Activated naive CD4-positive, alpha-beta T cell treated with anti-CD3 and anti-CD28 coated beads, Interleukin-2, amount 50 U/mL, for 24 hours (primary cell): ENCODE measurements around the gene MAP2K5.

ENCODE experiments used
- H3K27ac Mint-ChIP-seq: one replicate; pipeline ENCODE4 v1.8.0; 2021; ENCODE audit warnings: mild to moderate bottlenecking, mixed read lengths
- H3K27me3 Mint-ChIP-seq: one replicate; pipeline ENCODE4 v1.8.0; 2021; ENCODE audit warnings: mixed read lengths
- H3K36me3 Mint-ChIP-seq: one replicate; pipeline ENCODE4 v1.8.0; 2021; ENCODE audit warnings: mixed read lengths
- H3K4me1 Mint-ChIP-seq: one replicate; pipeline ENCODE4 v1.8.0; 2021; ENCODE audit warnings: mixed read lengths
- H3K4me3 Mint-ChIP-seq: one replicate; pipeline ENCODE4 v1.8.0; 2021; ENCODE audit warnings: mild to moderate bottlenecking, mixed read lengths
- H3K9me3 Mint-ChIP-seq: one replicate; pipeline ENCODE4 v1.8.0; 2021; ENCODE audit warnings: mixed read lengths

The MAP2K5 gene

GRCh38 chr15:67805666-67806516 is 263.4 kb downstream of the MAP2K5 start:
- H3K4me1 Mint-ChIP-seq, result no peaks in the 10 kb centered on the region
- H3K36me3 Mint-ChIP-seq, result peaks cover 3% of the 10 kb centered on the region
- H3K27ac Mint-ChIP-seq, result no peak overlapping the region
- H3K9me3 Mint-ChIP-seq, result no peaks in the 10 kb centered on the region
- no peaks in the 10 kb centered on the region for H3K27me3 Mint-ChIP-seq
- no peak overlapping the region for H3K4me3 Mint-ChIP-seq

GRCh38 chr15:67806536-67806935 is 264.0 kb downstream of the MAP2K5 start:
- Mint-ChIP-seq H3K9me3 (no peaks in the 10 kb centered on the region), H3K4me3 (no peak overlapping the region), H3K27ac (no peak overlapping the region), H3K27me3 (no peaks in the 10 kb centered on the region), H3K36me3 (peaks cover 3% of the 10 kb centered on the region), H3K4me1 (no peaks in the 10 kb centered on the region)

- H3K27ac Mint-ChIP-seq, result no peak overlapping the region
- H3K36me3 Mint-ChIP-seq, result peaks cover 3% of the 10 kb centered on the region
- H3K27me3 Mint-ChIP-seq, result no peaks in the 10 kb centered on the region
- no peaks in the 10 kb centered on the region for H3K9me3 Mint-ChIP-seq
- no peak overlapping the region for H3K4me3 Mint-ChIP-seq
- H3K4me1 Mint-ChIP-seq, result no peaks in the 10 kb centered on the region
Observed at GRCh38 chr15:67807141-67807540, 264.6 kb downstream of the MAP2K5 start.

GRCh38 chr15:67807836-67808235 is 265.3 kb downstream of the MAP2K5 start:
- Mint-ChIP-seq H3K27ac (no peak overlapping the region), H3K9me3 (no peaks in the 10 kb centered on the region), H3K27me3 (no peaks in the 10 kb centered on the region), H3K4me3 (no peak overlapping the region), H3K36me3 (peaks cover 3% of the 10 kb centered on the region), H3K4me1 (no peaks in the 10 kb centered on the region)

- Mint-ChIP-seq H3K36me3 (peaks cover 3% of the 10 kb centered on the region), H3K27ac (no peak overlapping the region), H3K4me3 (no peak overlapping the region), H3K9me3 (no peaks in the 10 kb centered on the region), H3K27me3 (no peaks in the 10 kb centered on the region), H3K4me1 (no peaks in the 10 kb centered on the region)
Observed at GRCh38 chr15:67808821-67809220, 266.3 kb downstream of the MAP2K5 start.

GRCh38 chr15:67809441-67809840 is 266.9 kb downstream of the MAP2K5 start:
- peaks cover 3% of the 10 kb centered on the region for H3K36me3 Mint-ChIP-seq
- H3K27me3 Mint-ChIP-seq, result no peaks in the 10 kb centered on the region
- no peaks in the 10 kb centered on the region for H3K9me3 Mint-ChIP-seq
- H3K27ac Mint-ChIP-seq, result no peak overlapping the region
- H3K4me3 Mint-ChIP-seq, result no peak overlapping the region
- no peaks in the 10 kb centered on the region for H3K4me1 Mint-ChIP-seq

- Mint-ChIP-seq H3K27ac (no peak overlapping the region), H3K4me1 (no peaks in the 10 kb centered on the region), H3K27me3 (no peaks in the 10 kb centered on the region)
Observed at GRCh38 chr15:67809866-67810265, 267.4 kb downstream of the MAP2K5 start.

GRCh38 chr15:67812241-67812644 is 269.7 kb downstream of the MAP2K5 start:
- H3K27ac Mint-ChIP-seq, result no peak overlapping the region
- no peaks in the 10 kb centered on the region for H3K4me1 Mint-ChIP-seq
- H3K27me3 Mint-ChIP-seq, result peaks cover 8% of the 10 kb centered on the region
- peaks cover 8% of the 10 kb centered on the region for H3K36me3 Mint-ChIP-seq
- no peaks in the 10 kb centered on the region for H3K9me3 Mint-ChIP-seq
- no peak overlapping the region for H3K4me3 Mint-ChIP-seq

More at GRCh38 chr15:67809866-67810265, 267.4 kb downstream of the MAP2K5 start:
- Mint-ChIP-seq H3K36me3 (peaks cover 3% of the 10 kb centered on the region), H3K4me3 (no peak overlapping the region), H3K9me3 (no peaks in the 10 kb centered on the region)

- no peak overlapping the region for H3K27ac Mint-ChIP-seq
- peaks cover 11% of the 10 kb centered on the region for H3K27me3 Mint-ChIP-seq
- no peak overlapping the region for H3K4me3 Mint-ChIP-seq
- H3K4me1 Mint-ChIP-seq, result no peaks in the 10 kb centered on the region
- H3K36me3 Mint-ChIP-seq, result peaks cover 8% of the 10 kb centered on the region
- H3K9me3 Mint-ChIP-seq, result no peaks in the 10 kb centered on the region
Observed at GRCh38 chr15:67813104-67813634, 270.7 kb downstream of the MAP2K5 start.

GRCh38 chr15:67815036-67815592 is 272.6 kb downstream of the MAP2K5 start:
- peaks cover 21% of the 10 kb centered on the region for H3K27me3 Mint-ChIP-seq

GRCh38 chr15:67816668-67817067 is 274.2 kb downstream of the MAP2K5 start:
- Mint-ChIP-seq H3K4me3 (no peak overlapping the region), H3K36me3 (peaks cover 5% of the 10 kb centered on the region), H3K4me1 (peaks cover 4% of the 10 kb centered on the region), H3K27ac (no peak overlapping the region), H3K27me3 (peaks cover 34% of the 10 kb centered on the region), H3K9me3 (no peaks in the 10 kb centered on the region)

More at GRCh38 chr15:67815036-67815592, 272.6 kb downstream of the MAP2K5 start:
- Mint-ChIP-seq H3K4me3 (no peak overlapping the region), H3K4me1 (no peaks in the 10 kb centered on the region), H3K9me3 (no peaks in the 10 kb centered on the region), H3K27ac (no peak overlapping the region), H3K36me3 (peaks cover 5% of the 10 kb centered on the region)

- Mint-ChIP-seq H3K4me1 (peaks cover 17% of the 10 kb centered on the region), H3K9me3 (no peaks in the 10 kb centered on the region), H3K27me3 (peaks cover 44% of the 10 kb centered on the region), H3K36me3 (peaks cover 6% of the 10 kb centered on the region), H3K4me3 (no peak overlapping the region), H3K27ac (no peak overlapping the region)
Observed at GRCh38 chr15:67818464-67818863, 276.0 kb downstream of the MAP2K5 start.

GRCh38 chr15:67819636-67820035 is 277.1 kb downstream of the MAP2K5 start:
- peaks cover 6% of the 10 kb centered on the region for H3K36me3 Mint-ChIP-seq
- H3K27me3 Mint-ChIP-seq, result peaks cover 54% of the 10 kb centered on the region
- no peaks in the 10 kb centered on the region for H3K9me3 Mint-ChIP-seq
- H3K4me3 Mint-ChIP-seq, result no peak overlapping the region
- H3K4me1 Mint-ChIP-seq, result peaks cover 26% of the 10 kb centered on the region
- no peak overlapping the region for H3K27ac Mint-ChIP-seq

GRCh38 chr15:67820122-67820991 is 277.9 kb downstream of the MAP2K5 start:
- H3K9me3 Mint-ChIP-seq, result no peaks in the 10 kb centered on the region
- no peak overlapping the region for H3K4me3 Mint-ChIP-seq

GRCh38 chr15:67820992-67821783 is 278.7 kb downstream of the MAP2K5 start:
- H3K27ac Mint-ChIP-seq, result no peak overlapping the region
- peaks cover 66% of the 10 kb centered on the region for H3K27me3 Mint-ChIP-seq
- peaks cover 34% of the 10 kb centered on the region for H3K4me1 Mint-ChIP-seq
- H3K9me3 Mint-ChIP-seq, result no peaks in the 10 kb centered on the region
- peaks cover 3% of the 10 kb centered on the region for H3K36me3 Mint-ChIP-seq
- peak overlapping the region; percentile 51 for H3K4me3 Mint-ChIP-seq

More at GRCh38 chr15:67820122-67820991, 277.9 kb downstream of the MAP2K5 start:
- Mint-ChIP-seq H3K27me3 (peaks cover 57% of the 10 kb centered on the region), H3K27ac (peak overlapping the region; percentile 79), H3K4me1 (peaks cover 26% of the 10 kb centered on the region), H3K36me3 (peaks cover 6% of the 10 kb centered on the region)
